Measurements from ENCODE around the gene ST3GAL5.

Gene ST3GAL5

GRCh38 chr2:85872536-85873161 lies 16.1 kb downstream of the ST3GAL5 start:
- no peak for DNase-seq (ENCODE audit: low read depth, low spot score)
- no peak overlapping the region for H3K4me3 ChIP-seq (ENCODE audit: low read depth, low read length)
- CTCF ChIA-PET, result interaction anchor here (1.0 to 4.1 kb wide), 2 partner anchors 8 to 15 kb away, joined by 4 to 21 read pairs; partner anchors contain the start of gene ST3GAL5
- no peak for TF ChIP-seq CTCF (IDR thresholded peaks at IDR 0.05; ENCODE audit: insufficient read depth, low read length, missing control alignments)
- POLR2A ChIA-PET, result no interaction called here

GRCh38 chr2:85871494-85872164 lies 17.2 kb downstream of the ST3GAL5 start:
- TF ChIP-seq CTCF (IDR thresholded peaks at IDR 0.05; ENCODE audit: insufficient read depth, low read length, missing control alignments), result no peak
- CTCF ChIA-PET, result interaction anchor here (1.3 kb wide), 1 partner anchor 11 kb away, joined by 4 read pairs; no protein-coding TSS in a partner anchor
- DNase-seq (ENCODE audit: low read depth, low spot score), result no peak
- no peak overlapping the region for H3K4me3 ChIP-seq (ENCODE audit: low read depth, low read length)
- POLR2A ChIA-PET, result no interaction called here

- no peak for TF ChIP-seq CTCF (IDR thresholded peaks at IDR 0.05; ENCODE audit: insufficient read depth, low read length, missing control alignments)
- DNase-seq (ENCODE audit: low read depth, low spot score), result no peak
- ChIA-PET CTCF (interaction anchor here (1.3 to 5.3 kb wide), 4 partner anchors 10 to 210 kb away, joined by 3 to 29 read pairs (median 6); partner anchors contain the start of gene ST3GAL5), POLR2A (interaction anchor here (0.8 kb wide), 1 partner anchor 21 kb away, joined by 4 read pairs; no protein-coding TSS in a partner anchor)
- H3K4me3 ChIP-seq (ENCODE audit: low read depth, low read length), result no peak overlapping the region
These were observed 20.0 kb downstream of the ST3GAL5 start for GRCh38 chr2:85868822-85869221.

GRCh38 chr2:85867556-85868292 lies 21.1 kb downstream of the ST3GAL5 start:
- ChIA-PET POLR2A (interaction anchor here (0.6 kb wide), 1 partner anchor 23 kb away, joined by 3 read pairs; no protein-coding TSS in a partner anchor), CTCF (interaction anchor here (1.5 to 5.3 kb wide), 4 partner anchors 9 to 40 kb away, joined by 3 to 29 read pairs (median 8); partner anchors contain the start of gene ST3GAL5)
- DNase-seq (ENCODE audit: low read depth, low spot score), result no peak
- TF ChIP-seq CTCF (IDR thresholded peaks at IDR 0.05; ENCODE audit: insufficient read depth, low read length, missing control alignments), result no peak
- H3K4me3 ChIP-seq (ENCODE audit: low read depth, low read length), result no peak overlapping the region

- H3K4me3 ChIP-seq (ENCODE audit: low read depth, low read length), result no peak overlapping the region
- no peak for TF ChIP-seq CTCF (IDR thresholded peaks at IDR 0.05; ENCODE audit: insufficient read depth, low read length, missing control alignments)
- ChIA-PET POLR2A (interaction anchor here (0.6 kb wide), 1 partner anchor 22 kb away, joined by 3 read pairs; no protein-coding TSS in a partner anchor), CTCF (interaction anchor here (1.5 to 5.3 kb wide), 5 partner anchors 9 to 212 kb away, joined by 3 to 29 read pairs (median 13); partner anchors contain the start of gene ST3GAL5)
- DNase-seq (ENCODE audit: low read depth, low spot score), result no peak
These were observed 21.7 kb downstream of the ST3GAL5 start for GRCh38 chr2:85867121-85867520.

All from AG04449 (cell line).